ENCODE results near the gene TRAPPC2. TPM values are rescaled to one million over a fixed set of nuclear protein-coding genes. Genes with fewer than 3 reads are reported as not detected.

The TRAPPC2 gene
- total RNA-seq, 1 experiment from 2014 or later: 10.2 TPM

DNA sequence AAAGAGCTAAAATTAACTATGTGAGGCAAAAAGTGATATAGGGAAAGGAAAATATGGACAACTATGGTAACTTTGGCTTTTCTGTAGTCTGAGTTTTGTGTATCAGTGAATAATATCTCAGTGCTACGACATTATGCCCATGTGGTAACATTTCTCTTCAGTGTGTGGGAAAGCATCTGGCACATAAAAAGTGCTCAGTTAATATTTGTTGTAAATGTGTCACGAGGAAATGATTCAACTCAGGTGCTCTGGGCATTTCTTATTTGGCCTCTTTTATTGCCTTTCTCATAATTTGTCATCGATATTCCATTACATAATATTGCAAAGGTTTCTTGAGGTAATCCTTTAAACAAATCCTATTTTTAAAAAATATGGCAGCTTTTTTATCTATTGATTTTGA lies 17.7 kb upstream of the TRAPPC2 start:
- H3K27ac Mint-ChIP-seq: no peak overlapping the region
- H3K36me3 Mint-ChIP-seq: peaks cover 19% of the 10 kb centered on the region
- no peaks in the 10 kb centered on the region for H3K27me3 Mint-ChIP-seq (ENCODE audit: low read depth)
- no peak for TF ChIP-seq SP1 (CRISPR knock-in tag; conservative IDR thresholded peaks at IDR 0.05)
- TF ChIP-seq RELA (CRISPR knock-in tag; IDR thresholded peaks at IDR 0.05; ENCODE audit: borderline replicate concordance): no peak
- TF ChIP-seq FOXP1 (CRISPR knock-in tag; IDR thresholded peaks at IDR 0.05; ENCODE audit: borderline replicate concordance): no peak
- TF ChIP-seq, protein P1, sequence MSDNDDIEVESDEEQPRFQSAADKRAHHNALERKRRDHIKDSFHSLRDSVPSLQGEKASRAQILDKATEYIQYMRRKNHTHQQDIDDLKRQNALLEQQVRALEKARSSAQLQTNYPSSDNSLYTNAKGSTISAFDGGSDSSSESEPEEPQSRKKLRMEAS (CRISPR knock-in tag; IDR thresholded peaks at IDR 0.05): no peak
- no peak for TF ChIP-seq IRF2 (CRISPR knock-in tag; IDR thresholded peaks at IDR 0.05; ENCODE audit: borderline replicate concordance, low read depth)
- TF ChIP-seq ZNF263 (CRISPR knock-in tag; IDR thresholded peaks at IDR 0.05; ENCODE audit: low read depth): no peak
- no peak for TF ChIP-seq MXD4 (CRISPR knock-in tag; IDR thresholded peaks at IDR 0.05; ENCODE audit: borderline replicate concordance)
- TF ChIP-seq, protein P2, sequence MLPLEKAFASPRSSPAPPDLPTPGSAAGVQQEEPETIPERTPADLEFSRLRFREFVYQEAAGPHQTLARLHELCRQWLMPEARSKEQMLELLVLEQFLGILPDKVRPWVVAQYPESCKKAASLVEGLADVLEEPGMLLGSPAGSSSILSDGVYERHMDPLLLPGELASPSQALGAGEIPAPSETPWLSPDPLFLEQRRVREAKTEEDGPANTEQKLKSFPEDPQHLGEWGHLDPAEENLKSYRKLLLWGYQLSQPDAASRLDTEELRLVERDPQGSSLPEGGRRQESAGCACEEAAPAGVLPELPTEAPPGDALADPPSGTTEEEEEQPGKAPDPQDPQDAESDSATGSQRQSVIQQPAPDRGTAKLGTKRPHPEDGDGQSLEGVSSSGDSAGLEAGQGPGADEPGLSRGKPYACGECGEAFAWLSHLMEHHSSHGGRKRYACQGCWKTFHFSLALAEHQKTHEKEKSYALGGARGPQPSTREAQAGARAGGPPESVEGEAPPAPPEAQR (CRISPR knock-in tag; IDR thresholded peaks at IDR 0.05): no peak
- TF ChIP-seq, protein P3, sequence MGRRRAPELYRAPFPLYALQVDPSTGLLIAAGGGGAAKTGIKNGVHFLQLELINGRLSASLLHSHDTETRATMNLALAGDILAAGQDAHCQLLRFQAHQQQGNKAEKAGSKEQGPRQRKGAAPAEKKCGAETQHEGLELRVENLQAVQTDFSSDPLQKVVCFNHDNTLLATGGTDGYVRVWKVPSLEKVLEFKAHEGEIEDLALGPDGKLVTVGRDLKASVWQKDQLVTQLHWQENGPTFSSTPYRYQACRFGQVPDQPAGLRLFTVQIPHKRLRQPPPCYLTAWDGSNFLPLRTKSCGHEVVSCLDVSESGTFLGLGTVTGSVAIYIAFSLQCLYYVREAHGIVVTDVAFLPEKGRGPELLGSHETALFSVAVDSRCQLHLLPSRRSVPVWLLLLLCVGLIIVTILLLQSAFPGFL (CRISPR knock-in tag; IDR thresholded peaks at IDR 0.05; ENCODE audit: borderline replicate concordance): no peak
- no peak for TF ChIP-seq ZNF121 (CRISPR knock-in tag; IDR thresholded peaks at IDR 0.05)
- no peak for TF ChIP-seq SMAD4 (CRISPR knock-in tag; IDR thresholded peaks at IDR 0.05)
- TF ChIP-seq, protein P4, sequence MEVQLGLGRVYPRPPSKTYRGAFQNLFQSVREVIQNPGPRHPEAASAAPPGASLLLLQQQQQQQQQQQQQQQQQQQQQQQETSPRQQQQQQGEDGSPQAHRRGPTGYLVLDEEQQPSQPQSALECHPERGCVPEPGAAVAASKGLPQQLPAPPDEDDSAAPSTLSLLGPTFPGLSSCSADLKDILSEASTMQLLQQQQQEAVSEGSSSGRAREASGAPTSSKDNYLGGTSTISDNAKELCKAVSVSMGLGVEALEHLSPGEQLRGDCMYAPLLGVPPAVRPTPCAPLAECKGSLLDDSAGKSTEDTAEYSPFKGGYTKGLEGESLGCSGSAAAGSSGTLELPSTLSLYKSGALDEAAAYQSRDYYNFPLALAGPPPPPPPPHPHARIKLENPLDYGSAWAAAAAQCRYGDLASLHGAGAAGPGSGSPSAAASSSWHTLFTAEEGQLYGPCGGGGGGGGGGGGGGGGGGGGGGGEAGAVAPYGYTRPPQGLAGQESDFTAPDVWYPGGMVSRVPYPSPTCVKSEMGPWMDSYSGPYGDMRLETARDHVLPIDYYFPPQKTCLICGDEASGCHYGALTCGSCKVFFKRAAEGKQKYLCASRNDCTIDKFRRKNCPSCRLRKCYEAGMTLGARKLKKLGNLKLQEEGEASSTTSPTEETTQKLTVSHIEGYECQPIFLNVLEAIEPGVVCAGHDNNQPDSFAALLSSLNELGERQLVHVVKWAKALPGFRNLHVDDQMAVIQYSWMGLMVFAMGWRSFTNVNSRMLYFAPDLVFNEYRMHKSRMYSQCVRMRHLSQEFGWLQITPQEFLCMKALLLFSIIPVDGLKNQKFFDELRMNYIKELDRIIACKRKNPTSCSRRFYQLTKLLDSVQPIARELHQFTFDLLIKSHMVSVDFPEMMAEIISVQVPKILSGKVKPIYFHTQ (CRISPR knock-in tag; IDR thresholded peaks at IDR 0.05): no peak
- TF ChIP-seq ESRRA (CRISPR knock-in tag; IDR thresholded peaks at IDR 0.05; ENCODE audit: borderline replicate concordance): no peak
- TF ChIP-seq, protein P5, sequence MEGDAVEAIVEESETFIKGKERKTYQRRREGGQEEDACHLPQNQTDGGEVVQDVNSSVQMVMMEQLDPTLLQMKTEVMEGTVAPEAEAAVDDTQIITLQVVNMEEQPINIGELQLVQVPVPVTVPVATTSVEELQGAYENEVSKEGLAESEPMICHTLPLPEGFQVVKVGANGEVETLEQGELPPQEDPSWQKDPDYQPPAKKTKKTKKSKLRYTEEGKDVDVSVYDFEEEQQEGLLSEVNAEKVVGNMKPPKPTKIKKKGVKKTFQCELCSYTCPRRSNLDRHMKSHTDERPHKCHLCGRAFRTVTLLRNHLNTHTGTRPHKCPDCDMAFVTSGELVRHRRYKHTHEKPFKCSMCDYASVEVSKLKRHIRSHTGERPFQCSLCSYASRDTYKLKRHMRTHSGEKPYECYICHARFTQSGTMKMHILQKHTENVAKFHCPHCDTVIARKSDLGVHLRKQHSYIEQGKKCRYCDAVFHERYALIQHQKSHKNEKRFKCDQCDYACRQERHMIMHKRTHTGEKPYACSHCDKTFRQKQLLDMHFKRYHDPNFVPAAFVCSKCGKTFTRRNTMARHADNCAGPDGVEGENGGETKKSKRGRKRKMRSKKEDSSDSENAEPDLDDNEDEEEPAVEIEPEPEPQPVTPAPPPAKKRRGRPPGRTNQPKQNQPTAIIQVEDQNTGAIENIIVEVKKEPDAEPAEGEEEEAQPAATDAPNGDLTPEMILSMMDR (IDR thresholded peaks at IDR 0.05): no peak
- no peak for TF ChIP-seq ZNF671 (CRISPR knock-in tag; IDR thresholded peaks at IDR 0.05)
- no peak for TF ChIP-seq ATF1 (CRISPR knock-in tag; IDR thresholded peaks at IDR 0.05)
- TF ChIP-seq, protein P6, sequence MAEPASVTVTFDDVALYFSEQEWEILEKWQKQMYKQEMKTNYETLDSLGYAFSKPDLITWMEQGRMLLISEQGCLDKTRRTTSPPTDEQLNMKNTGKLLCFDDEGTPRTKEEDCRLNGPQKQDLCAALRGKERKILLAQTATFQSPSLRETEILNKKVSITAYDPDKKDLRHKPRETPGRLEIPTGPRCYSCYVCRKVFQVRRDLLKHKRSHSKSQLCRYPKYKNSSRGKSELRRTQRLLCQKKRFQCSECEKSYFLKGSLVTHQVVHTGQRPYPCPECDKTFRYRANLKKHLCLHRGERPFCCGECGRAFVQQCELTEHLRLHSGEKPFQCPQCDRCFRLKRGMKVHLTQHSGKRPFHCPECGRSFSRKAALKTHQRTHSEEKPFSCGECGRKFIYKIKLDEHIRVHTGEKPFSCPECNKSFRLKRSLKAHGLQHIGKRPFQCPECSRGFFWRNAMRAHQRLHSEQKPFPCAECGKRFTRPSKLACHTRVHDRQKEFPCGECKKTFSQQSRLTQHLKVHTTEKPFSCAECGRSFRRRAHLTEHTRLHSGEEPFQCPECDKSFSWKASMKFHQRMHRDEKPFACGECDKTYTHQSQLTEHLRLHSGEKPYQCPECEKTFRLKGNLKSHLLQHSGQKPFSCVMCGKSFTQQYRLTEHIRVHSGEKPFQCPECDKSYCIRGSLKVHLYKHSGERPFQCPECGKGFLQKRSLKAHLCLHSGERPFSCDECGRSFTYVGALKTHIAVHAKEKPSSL (CRISPR knock-in tag; conservative IDR thresholded peaks at IDR 0.05): no peak
- TF ChIP-seq, protein P7, sequence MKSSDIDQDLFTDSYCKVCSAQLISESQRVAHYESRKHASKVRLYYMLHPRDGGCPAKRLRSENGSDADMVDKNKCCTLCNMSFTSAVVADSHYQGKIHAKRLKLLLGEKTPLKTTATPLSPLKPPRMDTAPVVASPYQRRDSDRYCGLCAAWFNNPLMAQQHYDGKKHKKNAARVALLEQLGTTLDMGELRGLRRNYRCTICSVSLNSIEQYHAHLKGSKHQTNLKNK (CRISPR knock-in tag; IDR thresholded peaks at IDR 0.05): no peak
- TF ChIP-seq TEAD1 (CRISPR knock-in tag; IDR thresholded peaks at IDR 0.05): no peak
- DNase-seq (ENCODE audit: low spot score) (no peak), ATAC-seq (no peak)
- no peaks in the 10 kb centered on the region for H3K9me3 Mint-ChIP-seq
- ChIA-PET POLR2A (no interaction called here), CTCF (no interaction called here)
- no peak overlapping the region for H3K4me3 Mint-ChIP-seq
- peaks cover 14% of the 10 kb centered on the region; the same call in 1 of the 2 replicates for H3K4me1 Mint-ChIP-seq

All from WTC11 (cell line).